Duodenal mucosa (tissue), 2 donors: ENCODE data around the gene KRTAP4-4.
"Not testable (repeated sequence)": the region's sequence is repeated elsewhere in the genome, so short reads cannot be mapped to it uniquely, and the experiment has no call there.

Experiments
- H3K27ac ChIP-seq: one replicate; pipeline ENCODE4 v1.7.0; 2013; ENCODE audit warnings: low read depth, low read length
- H3K27me3 ChIP-seq, 2 donors: one replicate each; pipeline ENCODE4 v1.7.0; 2013; ENCODE audit warnings: low read length in 2 of 2, control low read depth in 1 of 2; ENCODE audit not compliant: insufficient read depth in 2 of 2, control insufficient read depth in 1 of 2
- H3K36me3 ChIP-seq, 2 donors: one replicate each; pipeline ENCODE4 v1.7.0; 2013; ENCODE audit warnings: low read length in 2 of 2, control low read depth in 1 of 2; ENCODE audit not compliant: insufficient read depth in 2 of 2, control insufficient read depth in 1 of 2
- H3K4me1 ChIP-seq, 2 donors: one replicate each; pipeline ENCODE4 v1.7.0; 2013; ENCODE audit warnings: low read length in 2 of 2, control low read depth in 1 of 2; ENCODE audit not compliant: insufficient read depth in 2 of 2, control insufficient read depth in 1 of 2
- H3K4me3 ChIP-seq, 2 donors: one replicate each; pipeline ENCODE4 v1.7.0; 2013; ENCODE audit warnings: low read length in 2 of 2, low read depth in 1 of 2
- H3K9ac ChIP-seq, 2 donors: one replicate each; pipeline ENCODE4 v1.7.0; 2013; ENCODE audit warnings: low read length in 2 of 2, low read depth in 1 of 2
- H3K9me3 ChIP-seq, 2 donors: one replicate each; pipeline ENCODE4 v1.7.0; 2013; ENCODE audit warnings: low read length in 2 of 2, control low read depth in 1 of 2; ENCODE audit not compliant: control insufficient read depth in 1 of 2

Gene KRTAP4-4

GRCh38 chr17:41131979-41132378, 28.6 kb downstream of the KRTAP4-4 start:
- Histone ChIP-seq H3K27me3 (no peaks in the 10 kb centered on the region), H3K4me3 (no peak overlapping the region), H3K9me3 (no peaks in the 10 kb centered on the region), H3K9ac (no peak overlapping the region), H3K4me1 (no peaks in the 10 kb centered on the region), H3K36me3 (no peaks in the 10 kb centered on the region), H3K27ac (no peak overlapping the region)

GRCh38 chr17:41127371-41127770, 33.2 kb downstream of the KRTAP4-4 start:
- Histone ChIP-seq H3K27ac (no peak overlapping the region), H3K27me3 (no peaks in the 10 kb centered on the region), H3K4me1 (no peaks in the 10 kb centered on the region), H3K36me3 (no peaks in the 10 kb centered on the region), H3K9ac (no peak overlapping the region), H3K4me3 (no peak overlapping the region), H3K9me3 (no peaks in the 10 kb centered on the region)

- Histone ChIP-seq H3K27me3 (no peaks in the 10 kb centered on the region), H3K36me3 (no peaks in the 10 kb centered on the region), H3K9ac (no peak overlapping the region), H3K4me1 (no peaks in the 10 kb centered on the region), H3K27ac (no peak overlapping the region), H3K4me3 (no peak overlapping the region), H3K9me3 (no peaks in the 10 kb centered on the region)
Observed at GRCh38 chr17:41126412-41126811, 34.1 kb downstream of the KRTAP4-4 start.

- no peaks in the 10 kb centered on the region for H3K27me3 ChIP-seq
- no peak overlapping the region for H3K4me3 ChIP-seq
- H3K36me3 ChIP-seq = no peaks in the 10 kb centered on the region
- H3K9me3 ChIP-seq = no peaks in the 10 kb centered on the region
- H3K4me1 ChIP-seq = no peaks in the 10 kb centered on the region
- H3K9ac ChIP-seq = no peak overlapping the region
- H3K27ac ChIP-seq = no peak overlapping the region
Observed at GRCh38 chr17:41125064-41125463, 35.5 kb downstream of the KRTAP4-4 start.

- H3K4me3 ChIP-seq, H3K9ac ChIP-seq, H3K36me3 ChIP-seq, H3K27me3 ChIP-seq, H3K4me1 ChIP-seq, H3K27ac ChIP-seq, H3K9me3 ChIP-seq: not testable (repeated sequence)
Observed at GRCh38 chr17:41123991-41124371, 36.6 kb downstream of the KRTAP4-4 start, which contains the start of gene KRTAP4-12. Gene KRTAP4-12 (minus strand): TSS chr17:41124182. CDS start chr17:41124122, 60 bp downstream.

- not testable (repeated sequence) for H3K4me3 ChIP-seq, H3K4me1 ChIP-seq, H3K9ac ChIP-seq, H3K27me3 ChIP-seq, H3K27ac ChIP-seq, H3K36me3 ChIP-seq, H3K9me3 ChIP-seq
Observed at GRCh38 chr17:41123292-41123990, 37.1 kb downstream of the KRTAP4-4 start.

GRCh38 chr17:41121742-41122141, 38.8 kb downstream of the KRTAP4-4 start:
- Histone ChIP-seq H3K4me3 (no peak overlapping the region), H3K27me3 (no peaks in the 10 kb centered on the region), H3K36me3 (no peaks in the 10 kb centered on the region), H3K27ac (no peak overlapping the region), H3K4me1 (no peaks in the 10 kb centered on the region), H3K9me3 (no peaks in the 10 kb centered on the region), H3K9ac (no peak overlapping the region)

- H3K9me3 ChIP-seq, H3K4me1 ChIP-seq, H3K27ac ChIP-seq, H3K27me3 ChIP-seq, H3K36me3 ChIP-seq, H3K4me3 ChIP-seq, H3K9ac ChIP-seq: not testable (repeated sequence)
Observed at GRCh38 chr17:41119696-41120690, 40.6 kb downstream of the KRTAP4-4 start.

- H3K27me3 ChIP-seq = peaks cover 0 to 8% of the 10 kb centered on the region in 2 donors
- H3K4me3 ChIP-seq = no peak overlapping the region
- no peaks in the 10 kb centered on the region for H3K4me1 ChIP-seq
- H3K9ac ChIP-seq = no peak overlapping the region
- H3K27ac ChIP-seq = no peak overlapping the region
- no peaks in the 10 kb centered on the region for H3K36me3 ChIP-seq
- no peaks in the 10 kb centered on the region for H3K9me3 ChIP-seq
Observed at GRCh38 chr17:41118721-41119120, 41.8 kb downstream of the KRTAP4-4 start.

GRCh38 chr17:41117846-41118386, 42.6 kb downstream of the KRTAP4-4 start, which contains the start of gene KRTAP4-11:
Gene KRTAP4-11 (minus strand): TSS chr17:41118373. CDS start chr17:41118315, 58 bp downstream.
- not testable (repeated sequence) for H3K36me3 ChIP-seq, H3K27me3 ChIP-seq, H3K4me1 ChIP-seq, H3K9ac ChIP-seq, H3K27ac ChIP-seq, H3K4me3 ChIP-seq, H3K9me3 ChIP-seq
